ENCODE measurements around the gene RYR2. TPM values are rescaled to one million over a fixed set of nuclear protein-coding genes. Genes with fewer than 3 reads are reported as not detected.

Gene RYR2
- polyA plus RNA-seq, 1 of the 3 experiments (the other 2 are of a cell fraction) = under 0.01 TPM

GRCh38 chr1:237763137-237763536 lies 721.2 kb downstream of the RYR2 start:
- H2AFZ ChIP-seq (ENCODE audit: low read depth) = no peak overlapping the region
- H3K9me2 ChIP-seq = no peaks in the 10 kb centered on the region
- H3K4me1 ChIP-seq (ENCODE audit: control insufficient read depth in 1 of 2, insufficient read depth in 2 of 2, low read depth in 1 of 2, low read length in 1 of 2) = no peaks in the 10 kb centered on the region
- no peak for DNase-seq
- TF ChIP-seq SMC3 (IDR thresholded peaks at IDR 0.05; ENCODE audit: low read depth, low read length) = no peak
- TF ChIP-seq FOXJ3 (CRISPR knock-in tag; IDR thresholded peaks at IDR 0.05) = no peak
- no peak for TF ChIP-seq TEAD4 (IDR thresholded peaks at IDR 0.05; ENCODE audit: borderline replicate concordance, insufficient read depth)
- H3K27me3 ChIP-seq (ENCODE audit: insufficient read depth) = no peaks in the 10 kb centered on the region
- ChIA-PET POLR2A (no interaction called here), CTCF (interaction anchor here (1.8 kb wide), 1 partner anchor 8 kb away, joined by 5 read pairs; no protein-coding TSS in a partner anchor)
- no peak overlapping the region for H3K4me3 ChIP-seq (ENCODE audit: low read depth in 2 of 2, low read length in 1 of 2)
- no peaks in the 10 kb centered on the region for H4K20me1 ChIP-seq (ENCODE audit: insufficient read depth)
- 37% methylated on average over 7 of the region's 7 CpGs for WGBS (ENCODE audit: low lambda C conversion rate)
- H3K79me2 ChIP-seq (ENCODE audit: insufficient read depth) = no peaks in the 10 kb centered on the region
- H3K9me3 ChIP-seq = no peaks in the 10 kb centered on the region
- H3F3A ChIP-seq (replicated peaks; ENCODE audit: insufficient read depth) = no peaks in the 10 kb centered on the region
- no peak overlapping the region for H3K9ac ChIP-seq
- H3K36me3 ChIP-seq (replicated peaks in 1 of 2; ENCODE audit: control insufficient read depth in 1 of 2, insufficient read depth in 2 of 2, low read length in 1 of 2) = no peaks in the 10 kb centered on the region
- H3K27ac ChIP-seq (ENCODE audit: low read depth in 2 of 2, low read length in 1 of 2) = no peak overlapping the region
- no peak overlapping the region for H3K4me2 ChIP-seq

GRCh38 chr1:237763751-237764150 lies 721.8 kb downstream of the RYR2 start:
- no peak overlapping the region for H3K27ac ChIP-seq (ENCODE audit: low read depth in 2 of 2, low read length in 1 of 2)
- ChIA-PET CTCF (interaction anchor here (1.8 kb wide), 1 partner anchor 9 kb away, joined by 5 read pairs; no protein-coding TSS in a partner anchor), POLR2A (no interaction called here)
- TF ChIP-seq SIN3A (IDR thresholded peaks at IDR 0.05; ENCODE audit: borderline replicate concordance, low read depth, low read length) = no peak
- no peak for TF ChIP-seq TEAD4 (IDR thresholded peaks at IDR 0.05; ENCODE audit: borderline replicate concordance, insufficient read depth)
- TF ChIP-seq REST (IDR thresholded peaks at IDR 0.05; ENCODE audit: low read depth, low read length) = no peak
- TF ChIP-seq TAF1 (IDR thresholded peaks at IDR 0.05; ENCODE audit: borderline replicate concordance, low read depth, low read length) = no peak
- no peak for TF ChIP-seq RAD21 (IDR thresholded peaks at IDR 0.05; ENCODE audit: low read length)
- TF ChIP-seq, protein P1, sequence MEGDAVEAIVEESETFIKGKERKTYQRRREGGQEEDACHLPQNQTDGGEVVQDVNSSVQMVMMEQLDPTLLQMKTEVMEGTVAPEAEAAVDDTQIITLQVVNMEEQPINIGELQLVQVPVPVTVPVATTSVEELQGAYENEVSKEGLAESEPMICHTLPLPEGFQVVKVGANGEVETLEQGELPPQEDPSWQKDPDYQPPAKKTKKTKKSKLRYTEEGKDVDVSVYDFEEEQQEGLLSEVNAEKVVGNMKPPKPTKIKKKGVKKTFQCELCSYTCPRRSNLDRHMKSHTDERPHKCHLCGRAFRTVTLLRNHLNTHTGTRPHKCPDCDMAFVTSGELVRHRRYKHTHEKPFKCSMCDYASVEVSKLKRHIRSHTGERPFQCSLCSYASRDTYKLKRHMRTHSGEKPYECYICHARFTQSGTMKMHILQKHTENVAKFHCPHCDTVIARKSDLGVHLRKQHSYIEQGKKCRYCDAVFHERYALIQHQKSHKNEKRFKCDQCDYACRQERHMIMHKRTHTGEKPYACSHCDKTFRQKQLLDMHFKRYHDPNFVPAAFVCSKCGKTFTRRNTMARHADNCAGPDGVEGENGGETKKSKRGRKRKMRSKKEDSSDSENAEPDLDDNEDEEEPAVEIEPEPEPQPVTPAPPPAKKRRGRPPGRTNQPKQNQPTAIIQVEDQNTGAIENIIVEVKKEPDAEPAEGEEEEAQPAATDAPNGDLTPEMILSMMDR (IDR thresholded peaks at IDR 0.05) = no peak
- TF ChIP-seq GATA2 (CRISPR knock-in tag; IDR thresholded peaks at IDR 0.05) = no peak
- TF ChIP-seq ZBTB33 (IDR thresholded peaks at IDR 0.05; ENCODE audit: borderline replicate concordance, low read depth) = no peak
- TF ChIP-seq EZH2phosphoT487 (IDR thresholded peaks at IDR 0.05; ENCODE audit: borderline replicate concordance, low read depth) = no peak
- no peak for TF ChIP-seq ELF1 (IDR thresholded peaks at IDR 0.05)
- TF ChIP-seq, protein P2, sequence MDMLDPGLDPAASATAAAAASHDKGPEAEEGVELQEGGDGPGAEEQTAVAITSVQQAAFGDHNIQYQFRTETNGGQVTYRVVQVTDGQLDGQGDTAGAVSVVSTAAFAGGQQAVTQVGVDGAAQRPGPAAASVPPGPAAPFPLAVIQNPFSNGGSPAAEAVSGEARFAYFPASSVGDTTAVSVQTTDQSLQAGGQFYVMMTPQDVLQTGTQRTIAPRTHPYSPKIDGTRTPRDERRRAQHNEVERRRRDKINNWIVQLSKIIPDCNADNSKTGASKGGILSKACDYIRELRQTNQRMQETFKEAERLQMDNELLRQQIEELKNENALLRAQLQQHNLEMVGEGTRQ (IDR thresholded peaks at IDR 0.05; ENCODE audit: borderline replicate concordance, low read depth, low read length) = no peak
- TF ChIP-seq, protein P3, sequence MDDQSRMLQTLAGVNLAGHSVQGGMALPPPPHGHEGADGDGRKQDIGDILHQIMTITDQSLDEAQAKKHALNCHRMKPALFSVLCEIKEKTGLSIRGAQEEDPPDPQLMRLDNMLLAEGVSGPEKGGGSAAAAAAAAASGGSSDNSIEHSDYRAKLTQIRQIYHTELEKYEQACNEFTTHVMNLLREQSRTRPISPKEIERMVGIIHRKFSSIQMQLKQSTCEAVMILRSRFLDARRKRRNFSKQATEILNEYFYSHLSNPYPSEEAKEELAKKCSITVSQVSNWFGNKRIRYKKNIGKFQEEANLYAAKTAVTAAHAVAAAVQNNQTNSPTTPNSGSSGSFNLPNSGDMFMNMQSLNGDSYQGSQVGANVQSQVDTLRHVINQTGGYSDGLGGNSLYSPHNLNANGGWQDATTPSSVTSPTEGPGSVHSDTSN (IDR thresholded peaks at IDR 0.05) = no peak
- TF ChIP-seq NFIC (IDR thresholded peaks at IDR 0.05; ENCODE audit: borderline replicate concordance) = no peak
- no peaks in the 10 kb centered on the region for H3K4me1 ChIP-seq (ENCODE audit: control insufficient read depth in 1 of 2, insufficient read depth in 2 of 2, low read depth in 1 of 2, low read length in 1 of 2)
- no peak overlapping the region for H3K9ac ChIP-seq
- H2AFZ ChIP-seq (ENCODE audit: low read depth) = no peak overlapping the region
- H3K36me3 ChIP-seq (replicated peaks in 1 of 2; ENCODE audit: control insufficient read depth in 1 of 2, insufficient read depth in 2 of 2, low read length in 1 of 2) = no peaks in the 10 kb centered on the region
- H3K27me3 ChIP-seq (ENCODE audit: insufficient read depth) = no peaks in the 10 kb centered on the region
- no peaks in the 10 kb centered on the region for H3K79me2 ChIP-seq (ENCODE audit: insufficient read depth)
- no peaks in the 10 kb centered on the region for H3K9me2 ChIP-seq
- no peaks in the 10 kb centered on the region for H3K9me3 ChIP-seq
- no peaks in the 10 kb centered on the region for H4K20me1 ChIP-seq (ENCODE audit: insufficient read depth)
- H3F3A ChIP-seq (replicated peaks; ENCODE audit: insufficient read depth) = no peaks in the 10 kb centered on the region
- H3K4me2 ChIP-seq = no peak overlapping the region
- no peak overlapping the region for H3K4me3 ChIP-seq (ENCODE audit: low read depth in 2 of 2, low read length in 1 of 2)
- DNase-seq = no peak
- 25% methylated on average over 2 of the region's 2 CpGs for WGBS (ENCODE audit: low lambda C conversion rate)

Data from SK-N-SH (cell line).